Right lobe of liver (tissue), 6 donors: ENCODE data around the gene CAMTA1. TPM values are rescaled to one million over a fixed set of nuclear protein-coding genes. Genes with fewer than 3 reads are reported as not detected.

ENCODE experiments used
- ATAC-seq, 4 donors: fragments of 200-7000 bp; cut with Tn5 transposase; one replicate each; pipeline ENCODE4 v1.9.1; 2020; ENCODE audit warnings: mild to moderate bottlenecking in 4 of 4, moderate library complexity in 4 of 4
- DNase-seq, 3 donors: peaks; one replicate each; pipeline ENCODE4 v3.0.0-alpha.2; 2020
- H3K27ac ChIP-seq, 3 donors: fragments of 200-600 bp; one replicate each; pipeline ENCODE4 v1.8.0; 2022
- H3K27me3 ChIP-seq, 2 donors: fragments of 200-600 bp; one replicate each; pipeline ENCODE4 v1.8.0; 2022
- H3K36me3 ChIP-seq, 4 donors: fragments of 200-600 bp; sonication (generic) in 1 of 4; one replicate each; pipeline versions ENCODE4 v1.5.1 to v1.8.0; 2017 to 2022; ENCODE audit warnings: control low read depth in 1 of 4
- H3K4me1 ChIP-seq, 4 donors: fragments of 200-600 bp; sonication (generic) in 1 of 4; one replicate each; pipeline versions ENCODE4 v1.5.1 to v1.8.0; 2017 to 2022; ENCODE audit warnings: control low read depth in 1 of 4
- H3K4me3 ChIP-seq, 3 donors: fragments of 200-600 bp; one replicate each; pipeline ENCODE4 v1.8.0; 2022
- H3K9me3 ChIP-seq, 4 donors: fragments of 200-600 bp; sonication (generic) in 1 of 4; one replicate each; pipeline versions ENCODE4 v1.5.1 to v1.8.0; 2017 to 2022; ENCODE audit warnings: control low read depth in 1 of 4
- POLR2A ChIP-seq: fragments of 450-650 bp; IDR thresholded peaks from one replicate; pipeline ENCODE4 v1.6.1; 2017; ENCODE audit warnings: antibody characterized with exemption, mild to moderate bottlenecking
- WGBS: methylation state at CpG from one replicate; pipeline ENCODE4 v1.1.6; 2018; ENCODE audit warnings: low coverage, low lambda C conversion rate; ENCODE audit not compliant: insufficient coverage; ENCODE audit errors: missing lambda C conversion rate; 5-methylcytosine and 5-hydroxymethylcytosine counted together
- intact Hi-C, 2 donors: fragments of 100-400 bp; cut with DNase I; formaldehyde crosslinking; loops; one replicate each; pipeline versions ENCODE4 v1.11.2 to v1.14.1; 2022
- total RNA-seq, 6 experiments: library from RNA; depleted of rRNA in 2 of 6; stranded (reverse); fragments of >200 nt in 2 of 6; fragmentation: NEBNext Ultra II Directional in 3 of 6; extraction: Animal tissue kit (Norgen Biotek cat#: 25700) in 3 of 6; gene quantifications; one replicate each; pipeline versions ENCODE4 v1.1.0 to v1.2.4, GENCODE V29; 2016 to 2023
- TF ChIP-seq, protein P1 (sequence below), 4 donors: fragments of 200-600 bp in 3 of 4; fragments of 450-650 bp in 1 of 4; IDR thresholded peaks; one replicate each; pipeline versions ENCODE4 v1.5.1 to v1.8.0; 2016 to 2022; ENCODE audit warnings: antibody characterized with exemption in 4 of 4, mild to moderate bottlenecking in 2 of 4
- donor health status: DM: no; HTN: yes; CAD: no.
- donor health status: DM: no; HTN: no; CAD: no.
- donor health status: DM: no; HTN: no; CAD: no.
- donor health status: DM: no; HTN: yes; CAD: no.
- donor health status: DM: no; HTN: yes; CAD: no.

CAMTA1 gene
- total RNA-seq, 6 experiments from 2014 or later, result 32.3 to 49.4 (median 37.2) TPM

DNA sequence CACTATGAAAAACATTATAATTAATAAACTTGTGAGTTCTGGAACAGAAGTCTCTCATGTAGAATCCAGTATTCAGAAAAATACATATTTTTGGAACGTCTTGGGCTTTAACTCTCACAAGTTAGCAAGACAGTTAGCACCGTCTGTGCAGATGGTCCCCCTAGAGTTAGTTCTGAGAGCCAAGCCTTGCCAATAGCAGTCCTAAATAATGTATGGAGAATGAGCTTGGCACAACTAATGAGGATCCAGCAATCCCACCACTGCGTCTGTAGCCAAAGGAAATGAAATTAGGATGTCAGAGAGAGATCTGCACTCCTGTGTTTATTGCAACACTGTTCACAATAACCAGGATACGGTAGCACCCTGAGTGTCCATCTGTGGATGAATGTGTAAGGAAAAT is 931.3 kb downstream of the CAMTA1 start:
- Histone ChIP-seq H3K27me3 (no peaks in the 10 kb centered on the region), H3K4me1 (no peaks in the 10 kb centered on the region), H3K36me3 (no peaks in the 10 kb centered on the region), H3K4me3 (no peak overlapping the region), H3K9me3 (no peaks in the 10 kb centered on the region), H3K27ac (no peak overlapping the region)
- intact Hi-C loops, result no loop called here
- ATAC-seq (no peak), DNase-seq (no peak)
- WGBS, result 77% methylated on average over 4 of the region's 4 CpGs
- TF ChIP-seq, protein P1, sequence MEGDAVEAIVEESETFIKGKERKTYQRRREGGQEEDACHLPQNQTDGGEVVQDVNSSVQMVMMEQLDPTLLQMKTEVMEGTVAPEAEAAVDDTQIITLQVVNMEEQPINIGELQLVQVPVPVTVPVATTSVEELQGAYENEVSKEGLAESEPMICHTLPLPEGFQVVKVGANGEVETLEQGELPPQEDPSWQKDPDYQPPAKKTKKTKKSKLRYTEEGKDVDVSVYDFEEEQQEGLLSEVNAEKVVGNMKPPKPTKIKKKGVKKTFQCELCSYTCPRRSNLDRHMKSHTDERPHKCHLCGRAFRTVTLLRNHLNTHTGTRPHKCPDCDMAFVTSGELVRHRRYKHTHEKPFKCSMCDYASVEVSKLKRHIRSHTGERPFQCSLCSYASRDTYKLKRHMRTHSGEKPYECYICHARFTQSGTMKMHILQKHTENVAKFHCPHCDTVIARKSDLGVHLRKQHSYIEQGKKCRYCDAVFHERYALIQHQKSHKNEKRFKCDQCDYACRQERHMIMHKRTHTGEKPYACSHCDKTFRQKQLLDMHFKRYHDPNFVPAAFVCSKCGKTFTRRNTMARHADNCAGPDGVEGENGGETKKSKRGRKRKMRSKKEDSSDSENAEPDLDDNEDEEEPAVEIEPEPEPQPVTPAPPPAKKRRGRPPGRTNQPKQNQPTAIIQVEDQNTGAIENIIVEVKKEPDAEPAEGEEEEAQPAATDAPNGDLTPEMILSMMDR (IDR thresholded peaks at IDR 0.05), result no peak
- TF ChIP-seq POLR2A, result no peak

DNA sequence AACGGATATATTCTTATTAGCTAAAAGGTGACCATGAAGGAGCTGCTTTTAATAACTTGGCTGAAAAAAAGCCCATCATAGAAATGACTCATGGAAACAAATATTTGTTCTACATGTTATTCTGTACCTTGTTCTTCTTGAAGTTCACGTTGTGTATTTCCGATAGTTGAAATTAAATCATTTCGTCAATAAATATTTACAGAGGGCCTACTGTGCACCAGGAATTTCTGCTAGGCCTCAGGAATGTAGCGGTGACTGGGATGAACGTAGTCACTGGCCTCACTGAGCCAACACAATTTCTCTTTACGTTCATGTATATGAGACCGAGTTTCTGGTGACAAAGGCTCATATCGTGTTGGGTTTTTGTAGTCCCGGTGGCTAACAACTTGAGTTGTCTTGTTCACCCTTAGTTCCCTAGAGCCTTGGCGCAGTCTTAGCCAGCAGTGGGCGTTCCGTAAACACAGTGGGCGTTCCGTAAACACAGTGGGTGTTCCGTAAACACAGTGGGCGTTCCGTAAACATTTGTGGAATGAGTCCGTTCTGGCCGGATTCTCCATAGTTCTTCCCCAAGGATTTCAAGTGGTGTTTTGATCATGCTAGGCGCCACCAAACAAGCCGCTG is 932.6 kb downstream of the CAMTA1 start:
- ATAC-seq (no peak), DNase-seq (no peak)
- H3K27ac ChIP-seq, result no peak overlapping the region
- 76% methylated on average over 14 of the region's 22 CpGs for WGBS
- TF ChIP-seq POLR2A, result no peak
- TF ChIP-seq, protein P1 (IDR thresholded peaks at IDR 0.05), result no peak
- no peaks in the 10 kb centered on the region for H3K9me3 ChIP-seq
- intact Hi-C loops, result no loop called here
- H3K27me3 ChIP-seq, result no peaks in the 10 kb centered on the region
- no peaks in the 10 kb centered on the region for H3K4me1 ChIP-seq
- H3K36me3 ChIP-seq, result no peaks in the 10 kb centered on the region
- H3K4me3 ChIP-seq, result no peak overlapping the region

GRCh38 chr1:7719468-7720094 is 934.3 kb downstream of the CAMTA1 start:
- Histone ChIP-seq H3K9me3 (no peaks in the 10 kb centered on the region), H3K4me3 (no peak overlapping the region), H3K27ac (no peak overlapping the region), H3K36me3 (no peaks in the 10 kb centered on the region), H3K4me1 (no peaks in the 10 kb centered on the region), H3K27me3 (no peaks in the 10 kb centered on the region)
- DNase-seq, result no peak
- intact Hi-C loops, result no loop called here
- 59% methylated on average over 8 of the region's 8 CpGs for WGBS
- TF ChIP-seq POLR2A, result no peak
- TF ChIP-seq, protein P1 (IDR thresholded peaks at IDR 0.05), result no peak
- ATAC-seq, result no peak

DNA sequence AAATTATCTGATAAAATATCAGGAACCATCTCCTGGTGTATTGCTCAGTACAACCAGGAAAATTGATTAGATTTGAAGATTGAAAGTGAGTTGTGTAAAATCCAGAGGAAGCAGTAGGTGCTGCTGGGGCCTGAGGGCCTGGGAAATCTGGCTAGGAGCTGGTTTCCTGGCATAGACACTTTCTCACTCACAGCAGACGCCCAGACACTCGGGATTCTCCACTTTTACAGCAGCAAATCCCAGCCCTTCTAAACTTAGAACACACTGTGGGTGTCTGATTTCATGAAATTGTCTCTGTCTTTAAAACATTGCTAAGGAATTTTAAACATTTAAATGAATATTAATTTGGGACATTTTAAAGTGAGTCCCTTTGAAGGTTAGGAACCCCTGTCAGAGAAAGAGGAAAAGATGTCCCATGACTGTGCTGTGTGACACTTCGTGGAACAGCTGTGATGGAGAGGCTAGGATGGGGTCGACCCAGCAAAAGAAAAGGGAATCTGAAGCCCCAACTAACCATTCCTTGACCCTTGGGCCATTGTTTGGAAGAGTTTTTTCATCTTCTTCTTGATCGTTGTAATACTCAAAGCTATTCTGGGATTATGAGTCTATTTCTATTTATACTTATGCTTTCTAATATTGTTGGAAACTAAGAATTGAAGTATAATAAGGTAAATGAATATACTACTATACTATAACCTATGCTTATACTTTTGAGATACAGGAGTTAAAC is 936.9 kb downstream of the CAMTA1 start:
- Histone ChIP-seq H3K27ac (no peak overlapping the region), H3K27me3 (no peaks in the 10 kb centered on the region), H3K4me1 (no peaks in the 10 kb centered on the region), H3K9me3 (no peaks in the 10 kb centered on the region), H3K36me3 (no peaks in the 10 kb centered on the region), H3K4me3 (no peak overlapping the region)
- intact Hi-C loops, result no loop called here
- ATAC-seq (no peak), DNase-seq (no peak)
- TF ChIP-seq POLR2A, result no peak
- TF ChIP-seq, protein P1 (IDR thresholded peaks at IDR 0.05), result no peak
- 56% methylated on average over 5 of the region's 5 CpGs for WGBS
